ENCODE measurements around the gene PHF5A.

Gene PHF5A

DNA sequence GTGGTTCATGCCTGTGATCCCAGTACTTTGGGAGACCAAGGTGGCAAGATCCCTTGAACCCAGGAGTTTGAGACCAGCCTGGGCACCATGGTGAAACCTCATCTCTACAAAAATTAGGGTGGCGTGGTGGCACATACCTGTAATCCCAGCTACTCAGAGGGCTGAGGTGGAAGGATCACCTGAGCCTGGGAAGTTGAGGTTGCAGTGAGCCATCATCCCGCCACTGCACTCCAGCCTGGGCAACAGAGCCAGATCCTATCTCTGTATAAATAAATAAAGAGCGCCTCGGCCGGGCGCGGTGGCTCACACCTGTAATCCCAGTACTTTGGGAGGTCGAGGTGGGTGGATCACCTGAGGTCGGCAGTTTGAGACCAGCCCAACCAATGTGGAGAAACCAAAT lies 49.8 kb downstream of the PHF5A start:
- in situ Hi-C loops (cut with MboI; ENCODE audit: low sequenced_read_pairs) = no loop called here

DNA sequence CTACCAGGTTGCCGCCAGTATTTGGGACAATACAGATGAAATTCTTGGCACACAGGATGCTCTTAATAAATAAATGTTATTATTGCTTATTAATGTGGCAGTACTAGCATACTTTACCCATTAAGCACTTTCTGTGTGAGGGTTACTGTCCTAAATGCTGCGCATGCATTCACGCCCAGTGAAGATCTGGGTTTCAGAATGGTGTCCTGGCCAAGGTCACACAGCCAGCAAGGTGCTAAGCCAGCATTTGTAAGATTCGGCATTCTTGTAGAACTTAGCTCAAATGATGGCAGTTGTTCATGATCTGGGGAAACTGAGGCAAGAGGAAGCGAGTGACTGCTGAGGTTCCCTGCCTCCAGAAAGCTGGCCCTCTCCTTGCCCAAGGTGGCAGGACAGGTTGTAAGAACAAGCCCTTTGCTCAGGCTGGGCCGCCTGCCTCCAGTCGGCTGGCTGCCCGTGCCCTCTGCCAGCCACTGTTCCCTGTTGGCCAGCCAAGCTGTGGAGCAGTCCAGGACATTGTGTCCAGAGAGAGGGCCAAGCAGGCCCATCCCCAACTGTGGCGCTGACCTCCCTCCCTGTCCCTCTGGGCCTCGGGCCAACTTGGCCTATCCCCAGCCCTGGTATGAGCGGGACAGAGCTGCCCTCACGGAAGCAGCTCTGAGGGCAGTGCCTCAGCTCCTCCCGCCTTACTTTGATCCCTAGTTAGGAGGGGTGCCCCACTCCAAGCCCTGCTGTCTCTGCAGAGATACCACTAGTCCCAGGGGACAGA lies 50.7 kb downstream of the PHF5A start:
- in situ Hi-C loops (cut with MboI; ENCODE audit: low sequenced_read_pairs) = no loop called here

DNA sequence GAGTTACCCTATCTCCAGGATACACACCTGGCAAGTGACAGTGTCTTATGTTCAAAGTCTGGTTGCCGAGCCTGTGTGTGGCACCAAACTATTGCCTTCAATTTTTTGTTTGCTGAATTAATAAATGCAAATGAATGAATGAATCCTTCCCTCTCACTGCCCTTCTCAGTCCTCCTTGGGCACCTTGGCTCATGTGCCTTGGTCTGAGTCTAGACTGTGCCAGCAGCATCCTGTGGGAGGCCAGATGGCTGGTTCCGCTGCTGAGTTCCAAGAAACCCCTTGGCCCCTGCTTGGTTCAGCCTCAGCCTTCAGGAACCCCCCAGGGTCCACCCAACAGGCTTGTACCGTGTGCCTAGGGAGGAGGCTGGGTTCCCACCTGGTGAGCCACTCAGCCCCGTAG lies 52.9 kb downstream of the PHF5A start:
- in situ Hi-C loops (cut with MboI; ENCODE audit: low sequenced_read_pairs) = no loop called here

DNA sequence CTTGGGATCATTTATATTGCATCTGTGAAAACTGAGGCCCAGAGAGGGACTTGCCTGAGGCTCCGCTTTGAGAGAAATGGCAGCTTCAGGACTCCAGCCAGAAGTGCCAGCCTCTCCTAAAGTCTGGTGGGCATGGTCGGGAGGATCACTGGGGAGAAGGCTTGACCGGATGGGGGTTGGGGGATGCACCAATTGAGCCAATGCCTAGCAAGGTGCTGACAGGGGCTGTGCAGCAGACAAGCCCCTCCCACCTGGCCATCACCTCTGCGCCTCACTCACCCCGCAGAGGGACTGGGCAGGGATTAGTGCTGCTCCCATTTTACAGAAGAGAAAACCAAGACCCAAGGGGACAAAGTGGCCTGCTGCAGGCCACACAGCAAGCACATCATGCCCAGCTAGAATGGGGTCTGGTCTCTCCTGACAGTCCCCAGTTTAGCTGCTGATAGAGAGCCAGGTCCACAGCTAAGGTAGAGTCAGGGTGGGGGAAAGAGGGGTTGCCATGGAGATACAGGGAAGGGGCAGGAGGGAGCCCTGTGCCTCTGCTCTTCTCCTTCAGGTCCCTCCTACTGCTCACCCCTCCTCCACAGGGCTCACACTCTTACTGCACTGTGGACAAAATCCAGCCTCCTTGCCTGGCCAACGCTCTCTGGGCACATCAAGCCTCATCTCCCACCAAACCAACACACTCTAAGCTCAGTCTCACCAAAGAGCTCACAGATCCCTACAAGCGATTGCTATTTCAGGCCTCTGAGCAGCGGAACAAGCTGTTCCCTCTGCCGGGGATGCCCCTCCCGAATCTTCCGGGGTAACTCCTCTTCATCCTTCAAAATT lies 57.3 kb downstream of the PHF5A start:
- in situ Hi-C loops (cut with MboI; ENCODE audit: low sequenced_read_pairs) = no loop called here

DNA sequence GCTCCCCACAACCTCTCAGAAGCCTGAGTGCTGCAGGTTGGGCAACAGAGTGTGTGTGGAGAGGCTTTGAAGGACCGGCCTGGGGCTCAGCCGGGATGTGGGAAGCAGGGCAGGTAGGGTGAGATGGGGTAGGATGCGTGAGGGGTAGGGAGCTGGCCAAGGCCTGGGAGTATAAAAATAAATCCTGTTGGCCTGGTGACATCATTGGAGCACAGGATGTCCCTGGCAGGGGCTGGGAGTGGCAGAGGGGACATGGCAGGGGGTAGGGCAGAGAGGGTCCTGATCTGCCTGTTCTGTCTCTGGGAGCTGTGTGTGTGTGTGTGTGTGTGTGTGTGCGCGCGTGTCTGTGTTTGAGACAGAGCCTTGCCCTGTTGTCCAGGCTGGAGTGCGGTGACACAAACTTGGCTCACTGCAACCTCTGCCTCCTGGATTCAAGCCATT lies 58.2 kb downstream of the PHF5A start:
- in situ Hi-C loops (cut with MboI; ENCODE audit: low sequenced_read_pairs) = no loop called here
